Stimulated activated CD4-positive, alpha-beta T cell treated with anti-CD3 and anti-CD28 coated beads, TNF-alpha, amount 100 ng/mL, for 4 hours (primary cell): Measurements from ENCODE around the gene WDR47.
A peak's percentile ranks its signal among the peaks of the same experiment; 100 is the strongest.

Experiments
- DNase-seq, 3 experiments: peaks; one replicate each; pipeline ENCODE4 v3.0.0-alpha.2; 2020; ENCODE audit warnings: low read depth in 3 of 3

WDR47 gene

GRCh38 chr1:109041621-109042468 is at the start of gene WDR47:
WDR47 (minus strand) TSS chr1:109042102; CDS start chr1:109023512, 18,590 bp downstream.
- peak; percentile 82 to 92 (median 90) for DNase-seq

- no peak for DNase-seq
These were observed 49.4 kb upstream of the WDR47 start for GRCh38 chr1:109091078-109091838.

- peak; percentile 70 to 84 (median 75) for DNase-seq
These were observed 48.5 kb upstream of the WDR47 start, which contains the start of gene TMEM167B for GRCh38 chr1:109090196-109091077. TMEM167B (plus strand) TSS chr1:109090764; CDS start chr1:109090873, 109 bp downstream.

GRCh38 chr1:109089242-109090015 is 47.5 kb upstream of the WDR47 start:
- no peak for DNase-seq

- no peak for DNase-seq
These were observed 42.9 kb upstream of the WDR47 start for GRCh38 chr1:109084563-109085517.

- no peak for DNase-seq
These were observed 42.0 kb upstream of the WDR47 start for GRCh38 chr1:109083923-109084322.

- no peak for DNase-seq
These were observed 41.6 kb upstream of the WDR47 start for GRCh38 chr1:109083501-109083900.

GRCh38 chr1:109080441-109081082 is 38.7 kb upstream of the WDR47 start:
- DNase-seq, result no peak

GRCh38 chr1:109079240-109079622 is 37.3 kb upstream of the WDR47 start:
- no peak for DNase-seq

- DNase-seq, result no peak
These were observed 36.4 kb upstream of the WDR47 start for GRCh38 chr1:109078317-109078716.

GRCh38 chr1:109075531-109076490 is 33.9 kb upstream of the WDR47 start, which contains the start of gene TAF13:
TAF13 (minus strand) TSS chr1:109076003; CDS start chr1:109075947, 56 bp downstream.
- DNase-seq, result peak; percentile 65 to 71 (median 70)

GRCh38 chr1:109069294-109069693 is 27.4 kb upstream of the WDR47 start:
- DNase-seq, result no peak

- DNase-seq, result no peak
These were observed 26.0 kb upstream of the WDR47 start for GRCh38 chr1:109067883-109068282.

- DNase-seq, result no peak
These were observed 23.2 kb upstream of the WDR47 start for GRCh38 chr1:109065137-109065536.

- DNase-seq, result no peak
These were observed 19.3 kb upstream of the WDR47 start for GRCh38 chr1:109061183-109061582.

- DNase-seq, result no peak
These were observed 18.8 kb upstream of the WDR47 start for GRCh38 chr1:109060707-109061106.

- no peak for DNase-seq
These were observed 17.1 kb upstream of the WDR47 start for GRCh38 chr1:109059026-109059425.

GRCh38 chr1:109056064-109056463 is 14.2 kb upstream of the WDR47 start:
- DNase-seq, result no peak
